Measurements from ENCODE around the gene AQP5. TPM values are rescaled to one million over a fixed set of nuclear protein-coding genes. Genes with fewer than 3 reads are reported as not detected.
"Not testable (repeated sequence)": the region's sequence is repeated elsewhere in the genome, so short reads cannot be mapped to it uniquely, and the experiment has no call there.

Gene AQP5
- total RNA-seq, 1 donor from 2014 or later = 1.6 TPM

GRCh38 chr12:49980501-49981349 is 19.1 kb downstream of the AQP5 start:
- DNase-seq (ENCODE audit: low spot score) = no peak

DNA sequence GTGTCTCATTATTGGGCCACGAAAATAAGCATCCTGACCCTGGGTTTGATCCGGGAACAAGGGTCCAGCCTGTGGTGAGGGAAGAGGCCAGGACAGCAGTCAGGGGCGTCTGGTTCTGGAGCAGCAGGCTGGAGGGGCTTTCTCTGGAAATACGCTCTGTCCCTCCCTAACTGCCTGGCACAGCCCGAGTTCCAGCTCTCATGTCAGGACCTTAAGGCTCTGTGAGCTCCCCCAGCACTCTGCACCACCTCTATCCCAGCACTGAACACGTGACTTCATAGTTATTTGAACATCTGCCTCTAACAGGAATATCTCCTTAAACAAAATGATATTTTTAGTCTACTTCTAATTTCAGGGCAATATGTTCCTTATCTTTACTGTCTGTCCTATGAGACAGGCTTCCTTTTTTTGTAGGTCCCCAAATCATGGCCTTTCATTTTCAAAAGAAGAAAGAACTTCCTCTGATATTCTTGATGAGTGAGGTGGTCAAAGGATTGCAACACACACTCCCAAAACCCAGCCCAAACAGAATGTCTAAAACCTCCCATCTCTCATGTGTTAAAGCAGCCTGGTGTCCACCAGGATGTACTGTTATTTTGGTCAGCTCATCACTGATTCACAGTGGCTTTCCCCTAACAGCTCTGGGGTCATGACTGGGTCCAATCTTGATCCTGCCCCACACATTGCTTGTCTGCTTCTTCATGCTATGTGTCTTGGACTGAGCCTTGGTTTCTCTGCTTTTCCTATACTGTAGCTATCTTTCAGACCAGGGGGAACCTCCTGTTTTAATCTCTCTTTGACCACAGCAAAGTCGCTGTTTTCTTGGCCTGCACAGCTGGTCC is 20.8 kb downstream of the AQP5 start:
- DNase-seq (ENCODE audit: low spot score) = no peak

DNA sequence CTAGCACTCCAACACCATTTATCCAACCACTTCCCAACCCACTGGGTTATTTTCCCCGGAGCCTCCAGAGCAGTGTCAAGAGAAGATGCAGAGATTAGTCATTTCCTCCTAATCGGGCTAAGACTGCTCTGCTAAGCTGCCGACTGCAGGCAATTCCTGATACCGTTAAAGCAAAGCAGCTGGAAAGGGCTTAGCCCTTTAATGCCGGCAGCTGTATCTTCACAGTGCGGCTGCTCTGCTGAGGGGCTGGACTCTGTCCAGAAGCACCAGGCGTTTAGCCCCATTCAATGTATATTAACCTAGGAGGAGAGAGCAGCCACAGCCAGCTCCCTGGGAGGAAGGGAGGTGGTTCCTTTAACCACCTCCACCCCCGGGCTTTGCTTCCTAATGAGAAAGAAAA is 22.2 kb downstream of the AQP5 start:
- no peak for DNase-seq (ENCODE audit: low spot score)

DNA sequence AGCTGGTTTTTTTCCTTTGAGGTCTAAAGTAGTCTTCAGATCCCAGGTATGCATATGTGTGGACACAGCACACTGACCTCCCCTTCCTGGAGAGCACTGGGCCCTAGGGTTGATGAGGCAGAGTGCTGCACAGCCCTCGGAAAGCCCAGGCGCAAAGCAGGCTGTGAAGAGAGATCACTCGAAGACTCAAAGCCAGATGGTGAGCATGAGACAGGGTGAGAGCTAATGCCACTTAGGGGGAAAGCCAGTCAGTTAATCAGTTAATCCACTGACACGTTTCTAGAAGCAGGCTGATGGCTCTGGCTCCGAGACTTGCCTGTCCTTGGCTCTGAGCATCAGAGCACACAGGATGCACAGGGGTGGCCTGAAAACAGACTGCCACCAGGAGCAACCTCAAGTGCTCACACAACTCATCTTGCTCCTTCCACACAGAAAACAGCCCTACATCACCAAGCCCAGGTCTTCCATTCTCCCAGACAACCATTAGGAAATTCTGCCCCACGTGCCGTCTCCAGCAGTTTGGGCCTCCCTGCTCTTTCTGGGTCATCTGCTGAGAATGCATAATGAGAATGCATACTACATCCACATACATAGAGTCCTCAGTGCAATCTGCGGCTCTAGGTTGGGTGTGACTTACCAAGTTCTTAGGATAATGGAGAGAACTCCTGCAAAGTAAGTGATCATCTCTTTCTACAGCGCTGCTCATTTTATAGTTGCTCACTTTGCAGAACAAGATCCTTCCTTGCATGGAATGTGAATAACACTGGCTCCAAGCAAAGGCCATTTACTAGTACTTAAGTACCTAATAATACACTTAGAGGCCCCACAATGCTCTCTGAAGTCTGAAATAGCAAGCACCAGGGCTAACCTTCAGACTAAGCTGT is 23.0 kb downstream of the AQP5 start:
- DNase-seq (ENCODE audit: low spot score) = no peak

DNA sequence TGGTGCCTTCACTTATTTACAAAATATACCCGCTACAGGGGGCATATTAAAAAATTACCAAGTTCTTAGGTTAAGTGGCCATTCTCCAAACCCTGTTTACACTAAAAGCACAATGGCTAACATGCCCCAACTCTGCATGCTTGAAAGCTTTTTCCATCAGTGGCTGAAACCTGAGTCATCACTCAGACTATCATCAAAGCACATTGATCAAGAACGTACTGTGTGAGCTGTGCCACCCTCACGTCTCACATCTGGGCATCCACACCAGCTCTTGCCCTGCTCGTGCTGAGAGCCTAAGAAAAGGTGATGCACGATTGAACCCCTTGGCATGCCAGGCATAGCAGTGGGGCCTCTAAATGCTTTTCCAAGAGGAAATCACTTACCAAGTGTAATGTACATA is 24.3 kb downstream of the AQP5 start:
- no peak for DNase-seq (ENCODE audit: low spot score)

GRCh38 chr12:49986476-49986875 is 24.8 kb downstream of the AQP5 start:
- not testable (repeated sequence) for DNase-seq (ENCODE audit: low spot score)

DNA sequence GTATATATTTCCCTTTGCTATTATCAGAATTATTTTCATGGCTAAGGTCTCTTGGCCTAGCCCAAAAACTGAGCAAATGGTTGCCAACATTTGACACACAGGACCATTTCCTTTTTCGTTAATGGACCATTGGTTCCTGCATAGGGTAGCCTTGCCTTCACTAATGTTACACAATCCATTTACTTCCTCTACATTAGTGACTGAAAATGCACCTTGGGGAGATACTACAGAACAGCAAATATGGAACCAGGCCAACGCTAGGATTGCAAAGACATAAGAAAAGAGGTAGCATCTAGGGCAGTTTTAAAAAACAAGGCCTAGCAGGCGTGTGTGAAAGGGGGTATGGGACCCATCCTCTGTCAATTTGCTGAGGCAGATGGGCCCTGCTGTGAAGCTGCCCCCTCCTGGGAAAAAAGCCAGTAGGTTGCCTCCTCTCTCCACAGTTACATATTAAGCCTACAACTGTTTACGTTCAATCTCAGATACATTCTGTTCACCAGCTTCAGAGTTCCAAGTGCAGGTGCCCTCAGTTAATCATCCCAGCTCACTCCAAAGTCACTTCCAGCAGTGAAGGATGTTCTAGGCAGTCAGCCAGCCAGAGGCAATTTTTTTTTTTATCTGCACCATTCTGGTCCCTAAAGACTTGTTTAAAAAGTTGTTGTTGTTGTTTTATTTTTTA is 26.1 kb downstream of the AQP5 start:
- DNase-seq (ENCODE audit: low spot score) = peak; percentile 64

DNA sequence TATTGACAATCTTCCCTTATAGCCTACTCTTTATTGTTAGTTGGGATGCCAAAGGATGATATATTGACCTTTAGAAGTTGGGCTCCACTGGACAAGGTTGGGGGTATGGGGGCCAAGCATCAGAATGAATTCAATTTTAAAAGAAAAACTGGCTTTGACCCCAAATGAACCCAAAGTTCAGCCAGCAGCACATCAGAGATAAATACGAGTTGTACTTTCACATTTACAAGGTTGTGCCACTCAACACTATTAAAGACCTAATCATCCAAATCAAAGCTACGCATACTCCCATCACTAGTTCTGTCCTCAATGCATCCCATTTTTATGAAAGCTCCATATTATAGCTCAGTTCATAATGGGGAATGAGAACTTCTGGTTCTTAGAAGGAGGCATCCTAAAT is 27.7 kb downstream of the AQP5 start:
- not testable (repeated sequence) for DNase-seq (ENCODE audit: low spot score)

DNA sequence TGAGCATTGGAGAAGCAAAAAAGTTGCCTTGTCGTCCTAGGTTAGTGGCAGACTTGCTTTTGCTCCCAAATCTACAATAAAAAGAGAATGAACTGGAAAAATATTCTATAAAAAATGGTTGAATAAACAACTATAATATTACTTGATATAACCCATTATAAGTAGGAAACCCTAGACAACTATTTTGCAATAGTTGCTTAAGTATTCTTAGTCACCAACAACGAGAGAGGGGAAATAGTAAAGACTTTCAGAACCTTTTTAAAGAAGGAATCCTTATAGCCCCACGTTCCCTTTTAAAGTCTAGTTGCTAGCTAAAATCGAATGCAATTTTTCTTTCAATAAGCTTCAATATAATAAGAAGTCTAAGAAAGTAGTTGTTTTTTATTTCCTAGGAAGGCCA is 28.6 kb downstream of the AQP5 start:
- no peak for DNase-seq (ENCODE audit: low spot score)

GRCh38 chr12:49998453-49998852 is 36.8 kb downstream of the AQP5 start:
- no peak for DNase-seq (ENCODE audit: low spot score)

- DNase-seq (ENCODE audit: low spot score) = no peak
Observed at GRCh38 chr12:50003595-50003994, 41.9 kb downstream of the AQP5 start.

GRCh38 chr12:50004696-50005095 is 43.0 kb downstream of the AQP5 start:
- DNase-seq (ENCODE audit: low spot score) = no peak

- no peak for DNase-seq (ENCODE audit: low spot score)
Observed at GRCh38 chr12:50005175-50005574, 43.5 kb downstream of the AQP5 start.

DNA sequence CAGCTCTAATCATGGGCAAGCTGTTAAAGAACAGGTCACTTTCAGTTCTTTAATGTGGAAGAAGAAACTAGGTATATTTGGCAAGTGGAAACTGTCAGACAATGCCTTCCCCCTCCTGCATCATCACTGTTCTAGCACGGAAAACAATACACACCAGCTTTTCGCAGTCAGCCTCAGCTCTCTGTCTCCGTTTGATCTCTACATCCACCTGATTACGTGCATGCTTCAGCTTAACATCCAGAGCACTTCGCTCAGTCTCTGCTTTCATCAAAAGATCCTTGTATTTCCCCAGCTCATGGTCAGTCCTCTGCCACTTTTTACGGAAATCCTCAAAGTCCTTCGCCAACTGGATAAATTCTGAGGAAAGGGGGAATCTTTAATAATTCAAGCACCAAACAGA is 44.6 kb downstream of the AQP5 start:
- DNase-seq (ENCODE audit: low spot score) = no peak

DNA sequence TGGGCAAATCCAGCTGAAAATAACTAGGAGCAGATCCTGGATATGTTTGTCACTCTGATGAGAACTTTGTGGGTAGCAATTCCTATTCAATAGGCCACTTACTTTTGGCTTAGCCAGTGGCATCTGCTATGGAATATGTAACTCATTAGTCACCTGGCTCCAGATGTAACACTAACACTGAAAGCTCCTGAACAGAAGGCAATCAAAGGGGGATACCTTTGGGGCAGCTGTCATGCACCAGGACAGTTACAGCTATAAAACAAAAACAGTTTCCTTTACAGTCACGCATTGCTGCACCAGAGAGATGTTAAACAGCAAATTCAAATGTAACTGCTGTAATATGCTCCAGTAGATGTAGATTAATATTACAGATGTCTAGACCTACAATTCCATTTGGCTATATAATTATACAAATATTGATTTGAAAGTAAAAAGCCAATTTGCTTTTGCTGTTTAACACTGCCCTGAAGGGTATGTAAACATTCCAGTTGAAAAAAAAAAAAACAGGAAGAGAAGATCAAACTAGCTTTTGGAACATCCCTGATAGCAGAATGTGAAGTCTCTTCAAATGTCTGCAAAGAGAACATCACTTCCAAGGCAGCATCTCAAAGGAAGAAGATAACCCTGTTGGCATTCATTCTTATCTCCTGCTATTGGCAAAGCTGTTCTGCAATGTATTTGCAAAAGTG is 45.2 kb downstream of the AQP5 start:
- no peak for DNase-seq (ENCODE audit: low spot score)

- no peak for DNase-seq (ENCODE audit: low spot score)
Observed at GRCh38 chr12:50013361-50014147, 51.9 kb downstream of the AQP5 start.

GRCh38 chr12:50014342-50014741 is 52.7 kb downstream of the AQP5 start:
- DNase-seq (ENCODE audit: low spot score) = no peak
